GM06990 (cell line): ENCODE measurements around the gene HTR2A.

Experiments
- DNase-seq: peaks from one replicate; pipeline ENCODE4 v3.0.0-alpha.2; 2011; ENCODE audit not compliant: insufficient read length; ENCODE audit errors: extremely low read depth
- H3K27me3 ChIP-seq: replicated peaks from 2 replicates; pipeline ENCODE4 v1.6.0; 2011; ENCODE audit warnings: low read length; ENCODE audit not compliant: control insufficient read depth, insufficient read depth
- H3K36me3 ChIP-seq: 2 replicates; pipeline ENCODE4 v1.5.1; 2011; ENCODE audit warnings: low read length; ENCODE audit not compliant: control insufficient read depth, insufficient read depth
- H3K4me3 ChIP-seq: replicated peaks from 2 replicates; pipeline ENCODE4 v1.5.1; 2011; ENCODE audit warnings: low read depth, mild to moderate bottlenecking, control low read depth, low read length
- TF ChIP-seq, protein P1 (sequence below): IDR thresholded peaks from 2 replicates; pipeline ENCODE4 v1.5.1; 2011; ENCODE audit warnings: low read length, control low read depth, mild to moderate bottlenecking, inconsistent platforms; ENCODE audit not compliant: insufficient read depth, poor library complexity, severe bottlenecking

HTR2A gene

DNA sequence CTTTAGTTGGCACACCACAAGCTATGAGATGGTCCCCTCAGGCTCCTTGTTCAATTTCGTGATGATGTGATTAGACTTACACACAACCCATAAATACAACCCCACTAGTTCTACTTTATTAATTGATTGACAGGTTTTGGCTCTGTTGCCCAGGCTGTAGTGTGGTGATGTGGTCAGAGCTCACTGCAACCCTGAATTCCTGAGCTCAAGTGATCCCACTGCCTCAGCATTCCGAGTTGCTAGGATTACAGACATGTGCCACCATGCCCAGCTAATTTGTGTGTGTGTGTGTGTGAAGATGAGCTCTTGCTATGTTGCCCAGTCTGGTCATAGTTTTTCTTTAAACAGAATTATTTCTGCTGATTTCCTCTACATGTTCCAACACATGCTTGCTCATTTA is 17.5 kb upstream of the HTR2A start:
- DNase-seq, result no peak
- TF ChIP-seq, protein P1, sequence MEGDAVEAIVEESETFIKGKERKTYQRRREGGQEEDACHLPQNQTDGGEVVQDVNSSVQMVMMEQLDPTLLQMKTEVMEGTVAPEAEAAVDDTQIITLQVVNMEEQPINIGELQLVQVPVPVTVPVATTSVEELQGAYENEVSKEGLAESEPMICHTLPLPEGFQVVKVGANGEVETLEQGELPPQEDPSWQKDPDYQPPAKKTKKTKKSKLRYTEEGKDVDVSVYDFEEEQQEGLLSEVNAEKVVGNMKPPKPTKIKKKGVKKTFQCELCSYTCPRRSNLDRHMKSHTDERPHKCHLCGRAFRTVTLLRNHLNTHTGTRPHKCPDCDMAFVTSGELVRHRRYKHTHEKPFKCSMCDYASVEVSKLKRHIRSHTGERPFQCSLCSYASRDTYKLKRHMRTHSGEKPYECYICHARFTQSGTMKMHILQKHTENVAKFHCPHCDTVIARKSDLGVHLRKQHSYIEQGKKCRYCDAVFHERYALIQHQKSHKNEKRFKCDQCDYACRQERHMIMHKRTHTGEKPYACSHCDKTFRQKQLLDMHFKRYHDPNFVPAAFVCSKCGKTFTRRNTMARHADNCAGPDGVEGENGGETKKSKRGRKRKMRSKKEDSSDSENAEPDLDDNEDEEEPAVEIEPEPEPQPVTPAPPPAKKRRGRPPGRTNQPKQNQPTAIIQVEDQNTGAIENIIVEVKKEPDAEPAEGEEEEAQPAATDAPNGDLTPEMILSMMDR, result no peak
- Histone ChIP-seq H3K36me3 (no peaks in the 10 kb centered on the region), H3K27me3 (no peaks in the 10 kb centered on the region), H3K4me3 (no peak overlapping the region)

DNA sequence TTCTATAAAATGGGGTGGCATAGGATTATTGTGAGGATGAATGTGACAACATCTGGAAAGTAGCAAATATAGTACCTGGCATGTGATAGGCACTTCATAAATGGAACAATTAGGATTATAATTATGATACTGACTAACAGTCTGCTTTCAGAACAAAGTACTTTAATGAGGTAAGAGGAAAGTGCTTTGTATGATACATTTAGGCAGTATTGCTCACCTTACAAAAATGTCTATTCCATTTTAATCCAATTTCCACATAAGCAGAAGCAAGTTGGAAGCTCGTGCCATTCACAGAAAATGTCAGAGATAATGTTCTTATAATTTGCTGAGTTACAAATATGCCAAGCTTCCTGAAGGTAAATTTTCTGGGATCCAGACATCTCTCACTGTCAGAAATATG is 16.9 kb upstream of the HTR2A start:
- H3K4me3 ChIP-seq, result no peak overlapping the region
- TF ChIP-seq, protein P1, result no peak

DNA sequence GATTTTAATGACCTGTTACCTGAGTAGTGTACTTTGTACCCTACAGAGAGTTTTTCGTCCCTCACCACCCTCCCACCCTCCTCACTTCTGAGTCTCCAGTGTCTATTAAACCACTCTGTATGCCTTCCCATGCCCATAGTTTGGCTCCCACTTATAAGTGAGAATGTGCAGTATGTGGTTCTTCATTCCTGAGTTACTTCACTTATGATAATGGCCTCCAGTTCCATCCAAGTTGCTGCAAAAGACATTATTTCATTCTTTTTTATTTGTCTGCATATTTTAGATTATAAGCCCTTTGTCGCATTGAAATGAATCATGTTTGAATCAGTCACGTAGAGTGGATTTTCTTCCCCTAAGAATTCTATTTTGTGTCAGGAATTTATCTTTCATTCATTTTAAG is 12.2 kb upstream of the HTR2A start:
- DNase-seq, result no peak
- Histone ChIP-seq H3K27me3 (no peaks in the 10 kb centered on the region), H3K4me3 (no peak overlapping the region), H3K36me3 (no peaks in the 10 kb centered on the region)
- TF ChIP-seq, protein P1, result no peak

More for the DNA sequence above, 16.9 kb upstream of the HTR2A start:
- DNase-seq, result no peak
- Histone ChIP-seq H3K27me3 (no peaks in the 10 kb centered on the region), H3K36me3 (no peaks in the 10 kb centered on the region)

DNA sequence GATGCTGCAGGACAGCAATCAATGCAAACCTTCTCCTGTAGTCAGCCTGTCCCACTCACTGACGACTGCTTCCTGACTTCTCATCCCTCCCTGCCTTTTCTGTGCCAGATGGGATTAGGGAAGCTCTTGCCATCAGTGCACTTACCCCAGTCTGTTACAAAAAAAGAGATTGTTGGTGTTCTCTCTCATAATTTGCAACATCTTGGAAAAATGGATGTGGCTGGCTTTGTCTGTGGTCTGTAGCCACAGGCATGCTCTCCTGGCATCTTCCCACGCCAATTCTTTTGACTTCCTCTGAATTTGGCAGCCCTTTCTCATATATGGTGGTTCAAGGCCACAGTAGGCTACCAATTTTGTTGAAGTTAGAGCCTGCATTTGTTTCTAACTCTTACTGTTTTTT is 11.6 kb upstream of the HTR2A start:
- Histone ChIP-seq H3K36me3 (no peaks in the 10 kb centered on the region), H3K4me3 (no peak overlapping the region), H3K27me3 (no peaks in the 10 kb centered on the region)
- TF ChIP-seq, protein P1, result no peak
- no peak for DNase-seq

DNA sequence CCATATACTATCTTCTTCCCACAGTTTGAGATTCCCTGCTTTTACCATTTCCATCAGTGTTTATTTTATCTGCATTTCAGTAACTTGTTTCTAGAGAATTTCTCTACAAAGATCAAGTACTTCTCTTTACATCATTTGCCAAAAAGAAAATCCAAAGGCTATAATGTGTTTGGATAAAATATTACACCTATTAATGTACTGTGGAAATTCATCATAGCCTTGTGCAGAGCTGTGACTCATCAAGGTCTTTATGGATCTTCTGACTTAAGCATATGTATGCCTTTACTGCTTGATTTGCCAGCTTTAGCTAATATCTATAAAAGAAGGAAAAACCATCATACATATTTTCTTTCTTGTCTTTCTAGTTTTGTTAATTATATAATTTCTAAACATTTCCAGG is 9.6 kb upstream of the HTR2A start:
- DNase-seq, result no peak
- H3K4me3 ChIP-seq, result no peak overlapping the region
- no peaks in the 10 kb centered on the region for H3K36me3 ChIP-seq
- TF ChIP-seq, protein P1, result no peak
- no peaks in the 10 kb centered on the region for H3K27me3 ChIP-seq

DNA sequence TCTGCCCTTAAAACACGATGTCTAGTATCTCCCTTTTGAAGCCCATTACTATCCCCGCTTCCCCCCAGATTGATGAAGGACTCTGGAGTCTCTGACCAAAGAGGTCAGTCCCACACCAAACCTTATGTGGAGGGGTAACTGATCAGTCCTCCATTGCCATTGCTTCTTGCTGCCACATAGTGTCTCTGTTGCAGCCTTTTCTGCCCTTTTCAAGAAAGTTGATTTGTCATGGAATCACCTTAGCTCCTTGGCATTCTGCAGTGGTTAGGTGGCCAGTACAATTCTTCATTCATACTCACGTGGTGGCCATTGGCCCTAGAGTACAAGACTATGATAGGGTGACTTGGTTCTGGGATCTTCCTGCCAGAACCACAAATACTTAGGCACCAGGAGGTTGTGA is 8.4 kb upstream of the HTR2A start:
- TF ChIP-seq, protein P1, result peak; percentile 53
- Histone ChIP-seq H3K4me3 (no peak overlapping the region), H3K27me3 (no peaks in the 10 kb centered on the region), H3K36me3 (no peaks in the 10 kb centered on the region)
- DNase-seq, result no peak
